EH (cell line): ENCODE results near the gene RICTOR.
"Not testable (repeated sequence)": the region's sequence is repeated elsewhere in the genome, so short reads cannot be mapped to it uniquely, and the experiment has no call there.

Source experiments
- DNase-seq: peaks from one replicate; pipeline ENCODE4 v3.0.0-alpha.2; 2015; ENCODE audit warnings: low read depth

The RICTOR gene

DNA sequence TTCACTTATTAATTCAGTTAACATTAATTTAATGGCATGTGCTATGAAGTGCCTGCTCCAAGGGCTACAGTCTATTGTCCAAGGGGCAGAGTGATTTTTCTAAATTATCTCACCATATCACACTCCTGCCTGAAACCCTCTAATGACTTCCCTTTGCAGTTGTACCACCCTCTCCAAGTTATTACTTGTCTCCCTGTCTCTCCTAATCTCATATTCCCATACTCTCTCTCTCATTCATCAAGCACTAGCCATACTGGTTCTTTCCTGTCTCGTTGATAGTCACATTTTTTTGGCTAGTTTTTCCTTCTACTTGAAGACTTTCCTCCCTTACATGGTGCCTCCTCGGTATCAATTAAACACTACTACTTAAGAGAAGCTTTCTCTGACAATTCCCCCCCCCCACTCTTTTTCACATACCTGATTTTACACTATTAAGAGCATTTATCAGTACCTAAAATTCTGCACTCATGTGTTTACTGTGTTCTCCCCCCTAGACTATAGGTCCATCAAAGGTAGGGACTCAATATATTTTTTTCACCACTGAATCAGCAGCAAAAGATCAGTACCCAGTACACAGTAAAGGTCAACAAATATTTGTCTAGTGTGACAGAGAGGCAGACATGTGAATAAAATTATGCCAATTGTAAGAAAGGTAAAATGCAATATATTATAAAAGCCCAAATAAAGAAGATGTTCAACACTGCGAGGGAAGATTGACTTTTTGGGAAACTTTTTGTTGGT lies 19.0 kb downstream of the RICTOR start:
- DNase-seq, result no peak

DNA sequence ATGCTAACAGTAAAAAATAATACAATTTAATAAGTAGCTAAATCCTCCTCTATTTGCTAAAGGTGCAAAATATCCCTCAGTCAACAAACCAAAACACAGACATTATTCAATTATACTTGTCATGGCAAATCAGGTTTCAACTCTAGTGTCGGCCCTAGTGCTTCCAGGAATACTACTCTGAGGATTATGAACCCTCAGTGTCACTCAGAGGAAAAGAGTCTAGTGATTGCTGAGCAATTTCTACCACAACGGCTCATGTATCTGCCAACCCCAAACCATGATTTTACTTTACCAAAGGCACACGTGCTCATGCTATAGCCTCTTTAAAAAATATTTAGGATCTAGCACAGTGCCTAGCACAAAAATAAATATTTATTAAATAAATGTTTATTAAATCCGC lies 21.0 kb downstream of the RICTOR start:
- no peak for DNase-seq

DNA sequence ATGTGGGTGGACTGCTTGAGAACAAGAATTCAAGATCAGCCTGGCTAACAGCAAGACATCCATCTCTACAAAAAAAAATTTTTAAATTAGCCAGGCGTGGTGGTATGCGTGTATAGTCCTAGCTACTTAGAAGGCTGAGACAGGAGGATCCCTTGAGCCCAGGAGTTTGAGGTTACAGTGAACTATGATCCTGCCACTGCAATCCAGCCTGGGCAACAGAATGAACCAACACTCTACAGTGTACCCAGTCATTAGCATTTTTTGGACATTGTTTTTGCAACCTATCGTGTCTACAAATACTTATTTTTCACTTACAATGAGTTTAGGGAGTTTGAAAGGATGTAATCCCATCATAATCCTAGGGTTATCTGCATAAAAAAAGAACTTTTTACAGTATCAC lies 22.1 kb downstream of the RICTOR start:
- no peak for DNase-seq

DNA sequence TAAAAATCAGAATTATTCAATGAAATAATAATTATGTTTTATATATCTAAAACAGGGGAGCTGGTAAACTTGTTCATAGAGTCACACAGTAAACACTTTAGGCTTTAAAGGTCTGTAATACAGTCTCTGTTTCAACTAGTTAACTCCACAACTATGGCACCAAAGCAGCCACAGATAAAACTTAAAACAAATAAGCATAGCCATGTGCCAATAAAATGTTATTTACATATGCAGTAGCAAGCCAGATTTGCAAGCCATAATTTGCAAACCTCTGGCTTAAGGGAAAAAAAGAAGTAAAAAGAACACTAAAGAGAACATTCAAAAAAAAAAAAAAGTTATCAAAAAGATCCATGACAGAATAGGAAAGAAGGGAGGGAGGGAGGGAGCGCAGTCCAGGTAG lies 24.9 kb downstream of the RICTOR start:
- DNase-seq, result no peak

- DNase-seq, result no peak
Observed at GRCh38 chr5:39040875-39041274, 33.3 kb downstream of the RICTOR start.

DNA sequence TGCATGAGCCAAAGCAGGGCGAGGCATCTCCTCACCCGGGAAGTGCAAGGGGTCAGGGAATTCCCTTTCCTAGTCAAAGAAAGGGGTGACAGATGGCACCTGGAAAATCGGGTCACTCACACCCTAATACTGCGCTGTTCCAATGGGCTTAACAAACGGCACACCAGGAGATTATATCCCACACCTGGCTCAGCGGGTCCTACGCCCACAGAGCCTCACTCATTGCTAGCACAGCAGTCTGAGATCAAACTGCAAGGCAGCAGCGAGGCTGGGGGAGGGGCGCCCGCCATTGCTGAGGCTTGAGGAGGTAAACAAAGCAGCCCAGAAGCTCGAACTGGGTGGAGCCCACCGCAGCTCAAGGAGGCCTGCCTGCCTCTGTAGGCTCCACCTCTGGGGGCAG lies 39.7 kb downstream of the RICTOR start:
- DNase-seq, result not testable (repeated sequence)

DNA sequence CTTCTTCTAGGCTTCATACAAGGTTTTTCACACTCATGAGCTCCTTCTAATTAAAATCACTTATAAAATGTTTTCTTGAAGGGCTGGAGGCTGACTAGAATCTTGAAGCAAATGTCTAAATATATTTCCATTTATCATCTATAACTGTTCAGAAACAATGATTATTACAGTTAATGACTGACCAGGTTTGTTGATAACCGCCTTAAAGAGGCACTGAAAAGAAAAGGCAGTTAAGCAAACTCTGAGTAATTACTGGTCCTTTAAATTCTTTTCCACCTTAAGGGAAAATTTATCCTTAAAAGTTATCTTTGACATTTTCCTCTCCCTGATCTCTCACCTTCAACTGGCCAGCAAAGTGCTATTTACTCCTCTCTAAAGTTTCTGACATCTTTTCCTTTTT lies 43.2 kb downstream of the RICTOR start:
- no peak for DNase-seq

- DNase-seq, result no peak
Observed at GRCh38 chr5:39025456-39025855, 48.7 kb downstream of the RICTOR start.

- peak; percentile 41 for DNase-seq
Observed at GRCh38 chr5:39024884-39025283, 49.3 kb downstream of the RICTOR start.

GRCh38 chr5:39024005-39024404 lies 50.2 kb downstream of the RICTOR start:
- no peak for DNase-seq

DNA sequence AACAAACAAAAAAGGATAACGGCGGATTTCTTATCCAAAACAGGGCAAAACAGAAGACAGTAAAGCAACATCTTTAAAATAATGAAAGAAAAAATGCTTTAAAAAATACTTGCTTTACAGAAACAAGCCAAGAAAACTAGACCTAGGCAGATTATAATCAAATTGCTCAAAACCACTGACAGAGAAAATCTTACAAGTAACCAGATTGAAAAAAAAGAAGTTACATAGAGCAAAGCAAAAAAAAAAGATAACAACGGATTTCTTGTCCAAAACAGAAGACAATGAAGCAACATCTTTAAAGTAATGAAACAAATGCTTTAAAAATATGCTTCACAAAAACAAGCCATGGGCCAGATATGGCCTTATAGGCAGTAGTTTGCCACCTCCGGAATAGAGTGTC lies 51.1 kb downstream of the RICTOR start:
- DNase-seq, result no peak

- no peak for DNase-seq
Observed at GRCh38 chr5:39022151-39022550, 52.0 kb downstream of the RICTOR start.

- DNase-seq, result peak; percentile 53
Observed at GRCh38 chr5:39021413-39021812, 52.8 kb downstream of the RICTOR start.

GRCh38 chr5:39020458-39020857 lies 53.7 kb downstream of the RICTOR start:
- DNase-seq, result no peak

DNA sequence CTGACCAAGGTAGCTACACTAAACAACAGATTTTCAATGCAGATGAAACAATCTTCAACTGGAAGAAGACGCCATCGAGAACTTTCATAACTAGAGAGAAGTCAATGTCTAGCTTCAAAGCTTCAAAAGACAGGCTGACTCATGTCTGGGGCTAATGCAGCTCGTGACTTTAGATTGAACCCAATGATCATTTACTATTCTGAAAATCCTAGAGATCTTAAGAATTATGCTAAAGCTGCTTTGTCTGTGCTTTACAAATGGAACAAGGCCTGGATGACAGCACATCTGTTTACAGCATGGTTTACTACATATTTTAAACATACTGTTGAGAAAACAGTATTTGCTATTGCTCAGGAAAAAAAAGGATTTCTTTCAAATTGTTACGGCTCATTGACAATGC lies 54.9 kb downstream of the RICTOR start:
- DNase-seq, result no peak

DNA sequence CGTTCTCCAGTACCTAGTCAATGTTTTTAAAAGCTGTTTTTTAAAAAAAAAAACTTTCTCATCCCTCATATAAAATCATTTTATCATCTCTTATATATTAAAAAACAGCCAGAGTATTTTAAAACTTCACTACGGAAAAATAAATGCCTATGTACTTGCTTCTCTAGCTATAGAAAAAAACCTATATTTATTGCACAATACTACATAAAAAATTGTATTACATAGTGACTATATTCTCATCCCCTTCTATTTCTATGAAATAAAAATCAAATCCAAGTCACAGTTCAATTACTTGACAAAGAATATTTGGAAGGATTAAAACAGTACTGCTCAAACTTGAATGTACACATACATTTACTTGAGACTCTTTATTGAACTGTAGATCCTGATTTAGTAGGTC lies 56.7 kb downstream of the RICTOR start:
- DNase-seq, result no peak

DNA sequence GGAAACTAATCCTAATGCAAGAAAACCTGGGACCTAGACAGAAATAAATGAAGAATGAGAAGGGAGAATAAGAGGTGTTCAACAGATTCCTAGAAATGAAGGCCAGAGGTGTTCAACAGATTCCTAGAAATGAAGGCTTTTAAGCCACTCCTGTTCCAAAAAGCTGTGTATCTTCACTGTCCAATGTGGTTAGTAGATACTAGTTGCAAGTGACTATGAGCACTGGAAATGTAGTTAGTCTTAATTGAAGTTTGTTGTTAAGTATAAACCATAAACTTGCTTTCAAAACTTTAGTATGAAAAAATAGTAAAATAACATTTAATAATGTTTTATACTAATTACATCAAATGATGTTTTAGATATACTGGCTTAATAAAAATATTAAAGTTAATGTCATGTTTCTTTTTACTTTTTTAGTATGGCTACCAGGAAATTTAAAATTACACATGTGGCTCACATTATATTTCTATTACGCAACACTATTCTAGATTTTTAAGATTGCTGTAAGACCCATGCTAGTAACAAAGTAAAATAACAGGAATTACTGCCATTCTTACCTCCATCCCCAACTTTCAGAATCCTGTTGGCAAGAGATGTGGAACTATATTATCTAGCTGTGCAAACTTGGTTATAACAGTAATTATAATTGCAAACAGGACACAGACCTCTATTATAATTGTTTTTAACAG lies 57.5 kb downstream of the RICTOR start:
- peak; percentile 58 for DNase-seq

GRCh38 chr5:39015743-39016586 lies 58.2 kb downstream of the RICTOR start:
- peak; percentile 94 for DNase-seq

- DNase-seq, result peak; percentile 95
Observed at GRCh38 chr5:39014561-39014960, 59.6 kb downstream of the RICTOR start.

GRCh38 chr5:39013938-39014337 lies 60.3 kb downstream of the RICTOR start:
- peak; percentile 50 for DNase-seq

DNA sequence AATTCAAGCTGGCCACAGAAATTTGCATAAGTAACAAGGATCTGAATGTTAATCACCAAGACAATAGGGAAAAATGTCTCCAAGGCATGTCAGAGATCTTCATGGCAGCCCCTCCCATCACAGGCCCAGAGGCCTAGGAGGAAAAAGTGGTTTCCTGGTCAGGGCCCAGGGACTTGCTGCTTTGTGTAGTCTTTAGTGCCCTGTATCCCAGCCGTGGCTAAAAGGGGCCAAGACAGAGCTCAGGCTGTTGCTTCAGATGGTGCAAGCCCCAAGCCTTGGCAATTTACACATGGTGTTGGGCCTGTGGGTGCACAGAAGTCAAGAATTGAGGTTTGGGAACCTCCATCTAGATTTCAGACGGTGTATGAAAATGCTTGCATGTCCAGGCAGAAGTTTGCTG lies 63.2 kb downstream of the RICTOR start:
- not testable (repeated sequence) for DNase-seq

DNA sequence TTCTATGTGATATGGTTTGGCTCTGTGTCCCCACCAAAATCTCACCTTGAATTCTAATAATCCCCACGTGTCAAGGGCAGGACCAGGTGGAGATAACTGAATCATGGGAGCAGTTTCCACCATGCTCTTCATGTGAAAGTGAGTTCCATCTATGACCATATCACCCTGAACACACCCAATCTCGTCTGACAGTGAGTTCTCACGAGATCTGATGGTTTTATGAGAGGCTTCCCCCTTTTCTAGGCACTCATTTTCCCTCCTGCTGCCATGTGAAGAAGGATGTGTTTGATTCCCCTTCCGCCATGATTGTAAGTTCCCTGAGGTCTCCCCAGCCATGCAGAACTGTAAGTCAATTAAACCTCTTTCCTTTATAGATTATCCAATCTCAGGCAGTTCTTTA lies 64.2 kb downstream of the RICTOR start:
- no peak for DNase-seq

- DNase-seq, result no peak
Observed at GRCh38 chr5:39009280-39009679, 64.9 kb downstream of the RICTOR start.
